Measurements from ENCODE around the gene SRCAP. TPM values are rescaled to one million over a fixed set of nuclear protein-coding genes. Genes with fewer than 3 reads are reported as not detected.

SRCAP gene
- total RNA-seq, 1 donor from 2014 or later: 24.5 TPM

DNA sequence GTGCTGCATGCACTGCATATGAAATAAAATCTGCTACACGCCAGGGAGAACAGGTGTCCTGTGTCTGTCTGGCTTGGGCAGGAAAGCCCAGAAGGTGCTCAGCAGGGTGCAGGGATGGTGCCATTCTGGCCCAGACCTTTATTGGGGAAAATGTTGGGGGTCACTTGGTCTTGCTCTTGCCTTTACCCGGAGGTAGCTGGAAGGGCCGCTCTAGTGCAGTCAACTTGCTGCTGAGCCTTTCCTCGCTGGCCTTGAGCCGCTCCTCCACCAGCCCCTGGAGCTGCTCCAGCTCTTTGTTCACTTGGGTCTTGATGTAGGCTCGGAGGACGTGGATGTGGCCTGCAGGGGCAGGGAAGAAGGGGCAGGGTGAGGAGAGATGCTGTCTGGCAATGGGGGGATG, 58.3 kb downstream of the SRCAP start:
- H3K27me3 ChIP-seq: no peaks in the 10 kb centered on the region
- H3K4me3 ChIP-seq: no peak overlapping the region
- peaks cover 6% of the 10 kb centered on the region in 2 donors for H3K4me1 ChIP-seq
- H3K9me3 ChIP-seq: no peaks in the 10 kb centered on the region
- intact Hi-C loops (cut with DNase I): no loop called here
- TF ChIP-seq CTCF (IDR thresholded peaks at IDR 0.05): no peak
- DNase-seq (ENCODE audit: low spot score in 2 of 2): no peak
- no peak overlapping the region for H3K27ac ChIP-seq
- H3K36me3 ChIP-seq: peaks cover 6 to 42% of the 10 kb centered on the region in 2 donors

- H3K4me1 ChIP-seq: peaks cover 16 to 18% of the 10 kb centered on the region in 2 donors
- H3K36me3 ChIP-seq: peaks cover 10 to 31% of the 10 kb centered on the region in 2 donors
- TF ChIP-seq CTCF (IDR thresholded peaks at IDR 0.05): no peak
- no peaks in the 10 kb centered on the region for H3K27me3 ChIP-seq
- DNase-seq (ENCODE audit: low spot score in 2 of 2): no peak
- intact Hi-C loops (cut with DNase I): no loop called here
- no peak overlapping the region for H3K27ac ChIP-seq
- H3K9me3 ChIP-seq: no peaks in the 10 kb centered on the region
- H3K4me3 ChIP-seq: no peak overlapping the region
These were observed 60.1 kb downstream of the SRCAP start for GRCh38 chr16:30758988-30759491.

- Histone ChIP-seq H3K36me3 (peaks cover 20 to 32% of the 10 kb centered on the region in 2 donors), H3K27me3 (no peaks in the 10 kb centered on the region), H3K9me3 (no peaks in the 10 kb centered on the region), H3K27ac (no peak overlapping the region), H3K4me1 (peaks cover 16 to 20% of the 10 kb centered on the region in 2 donors), H3K4me3 (no peak overlapping the region)
- intact Hi-C loops (cut with DNase I): no loop called here
- no peak for TF ChIP-seq CTCF (IDR thresholded peaks at IDR 0.05)
- no peak for DNase-seq (ENCODE audit: low spot score in 2 of 2)
These were observed 61.1 kb downstream of the SRCAP start for GRCh38 chr16:30760001-30760559.

GRCh38 chr16:30760577-30761426, 61.8 kb downstream of the SRCAP start:
- H3K27ac ChIP-seq: peak overlapping the region; percentile 37 to 96
- no peak for DNase-seq (ENCODE audit: low spot score in 2 of 2)
- peaks cover 27 to 37% of the 10 kb centered on the region in 2 donors for H3K36me3 ChIP-seq
- intact Hi-C loops (cut with DNase I): no loop called here
- H3K27me3 ChIP-seq: no peaks in the 10 kb centered on the region
- no peak for TF ChIP-seq CTCF (IDR thresholded peaks at IDR 0.05)
- H3K9me3 ChIP-seq: no peaks in the 10 kb centered on the region
- H3K4me3 ChIP-seq: peak overlapping the region; percentile 85 to 88
- peaks cover 16 to 20% of the 10 kb centered on the region in 2 donors for H3K4me1 ChIP-seq

DNA sequence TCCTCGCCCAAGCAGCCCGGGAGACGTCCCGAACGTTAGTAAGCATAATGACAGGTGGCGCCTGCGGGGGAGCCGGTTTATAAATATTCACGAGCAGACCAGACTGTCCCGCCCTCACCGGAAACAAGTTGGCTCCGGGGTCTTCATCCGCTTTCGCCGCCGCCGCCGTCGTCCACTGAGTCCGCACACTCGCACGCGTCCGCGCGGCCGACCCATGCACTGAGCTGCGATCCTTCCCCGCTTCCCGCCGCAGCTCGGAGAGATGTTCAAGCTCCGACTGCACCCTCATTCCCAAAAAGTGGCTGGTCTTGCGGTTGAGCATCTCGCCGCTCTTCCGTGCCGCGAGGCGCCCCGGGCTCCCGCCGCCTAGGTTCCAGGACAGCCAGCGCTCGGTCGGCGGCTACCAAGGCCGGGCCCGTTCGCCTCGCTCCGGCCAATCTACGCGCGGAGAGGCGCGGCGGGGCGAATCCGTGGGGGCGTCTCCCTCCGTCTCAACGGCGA, 62.5 kb downstream of the SRCAP start:
- H3K36me3 ChIP-seq: peaks cover 33 to 37% of the 10 kb centered on the region in 2 donors
- DNase-seq (ENCODE audit: low spot score in 2 of 2): no peak
- no peaks in the 10 kb centered on the region for H3K27me3 ChIP-seq
- intact Hi-C loops (cut with DNase I): no loop called here
- H3K4me3 ChIP-seq: peak overlapping the region; percentile 85 to 88
- H3K9me3 ChIP-seq: no peaks in the 10 kb centered on the region
- no peak for TF ChIP-seq CTCF (IDR thresholded peaks at IDR 0.05)
- H3K4me1 ChIP-seq: peaks cover 16 to 20% of the 10 kb centered on the region in 2 donors
- peak overlapping the region; percentile 37 to 96 for H3K27ac ChIP-seq
